GM19452 (cell line): ENCODE results near the gene SEMA4D.

Experiments
- ATAC-seq: cut with Tn5 transposase; IDR thresholded peaks from one replicate; pipeline ENCODE4 v1.9.1; 2021; ENCODE audit not compliant: unreplicated experiment

SEMA4D gene

GRCh38 chr9:89448381-89448780 is 49.5 kb downstream of the SEMA4D start:
- ATAC-seq = no peak

GRCh38 chr9:89447416-89447815 is 50.5 kb downstream of the SEMA4D start:
- no peak for ATAC-seq

GRCh38 chr9:89446961-89447310 is 51.0 kb downstream of the SEMA4D start:
- no peak for ATAC-seq

- no peak for ATAC-seq
These were observed 51.5 kb downstream of the SEMA4D start for GRCh38 chr9:89446261-89446960.

GRCh38 chr9:89445801-89446251 is 52.1 kb downstream of the SEMA4D start:
- no peak for ATAC-seq

- ATAC-seq = no peak
These were observed 52.8 kb downstream of the SEMA4D start for GRCh38 chr9:89444925-89445765.

- ATAC-seq = no peak
These were observed 53.6 kb downstream of the SEMA4D start for GRCh38 chr9:89444274-89444673.

GRCh38 chr9:89442981-89443814 is 54.7 kb downstream of the SEMA4D start:
- ATAC-seq = no peak

- ATAC-seq = no peak
These were observed 55.4 kb downstream of the SEMA4D start for GRCh38 chr9:89442501-89442978.

GRCh38 chr9:89441986-89442385 is 55.9 kb downstream of the SEMA4D start:
- ATAC-seq = no peak

- ATAC-seq = no peak
These were observed 56.3 kb downstream of the SEMA4D start for GRCh38 chr9:89441655-89441970.

GRCh38 chr9:89440951-89441654 is 56.8 kb downstream of the SEMA4D start:
- ATAC-seq = no peak

- no peak for ATAC-seq
These were observed 57.4 kb downstream of the SEMA4D start for GRCh38 chr9:89440548-89440947.

- no peak for ATAC-seq
These were observed 57.9 kb downstream of the SEMA4D start for GRCh38 chr9:89440046-89440445.

- ATAC-seq = no peak
These were observed 58.3 kb downstream of the SEMA4D start for GRCh38 chr9:89439571-89439970.

GRCh38 chr9:89438194-89438593 is 59.7 kb downstream of the SEMA4D start:
- no peak for ATAC-seq

GRCh38 chr9:89437772-89438171 is 60.1 kb downstream of the SEMA4D start:
- ATAC-seq = no peak

GRCh38 chr9:89436963-89437625 is 60.8 kb downstream of the SEMA4D start:
- no peak for ATAC-seq

GRCh38 chr9:89436326-89436725 is 61.6 kb downstream of the SEMA4D start:
- ATAC-seq = no peak

- ATAC-seq = no peak
These were observed 62.7 kb downstream of the SEMA4D start for GRCh38 chr9:89435071-89435823.
